Stimulated activated CD8-positive, alpha-beta memory T cell treated with anti-CD3 and anti-CD28 coated beads, Interleukin-7, amount 100 ng/mL, for 4 hours (primary cell): ENCODE measurements around the gene SYNE3.
A peak's percentile ranks its signal among the peaks of the same experiment; 100 is the strongest.

Source experiments
- DNase-seq, 2 donors: peaks; one replicate each; pipeline ENCODE4 v3.0.0-alpha.2; 2020; ENCODE audit warnings: low read depth in 2 of 2

SYNE3 gene

DNA sequence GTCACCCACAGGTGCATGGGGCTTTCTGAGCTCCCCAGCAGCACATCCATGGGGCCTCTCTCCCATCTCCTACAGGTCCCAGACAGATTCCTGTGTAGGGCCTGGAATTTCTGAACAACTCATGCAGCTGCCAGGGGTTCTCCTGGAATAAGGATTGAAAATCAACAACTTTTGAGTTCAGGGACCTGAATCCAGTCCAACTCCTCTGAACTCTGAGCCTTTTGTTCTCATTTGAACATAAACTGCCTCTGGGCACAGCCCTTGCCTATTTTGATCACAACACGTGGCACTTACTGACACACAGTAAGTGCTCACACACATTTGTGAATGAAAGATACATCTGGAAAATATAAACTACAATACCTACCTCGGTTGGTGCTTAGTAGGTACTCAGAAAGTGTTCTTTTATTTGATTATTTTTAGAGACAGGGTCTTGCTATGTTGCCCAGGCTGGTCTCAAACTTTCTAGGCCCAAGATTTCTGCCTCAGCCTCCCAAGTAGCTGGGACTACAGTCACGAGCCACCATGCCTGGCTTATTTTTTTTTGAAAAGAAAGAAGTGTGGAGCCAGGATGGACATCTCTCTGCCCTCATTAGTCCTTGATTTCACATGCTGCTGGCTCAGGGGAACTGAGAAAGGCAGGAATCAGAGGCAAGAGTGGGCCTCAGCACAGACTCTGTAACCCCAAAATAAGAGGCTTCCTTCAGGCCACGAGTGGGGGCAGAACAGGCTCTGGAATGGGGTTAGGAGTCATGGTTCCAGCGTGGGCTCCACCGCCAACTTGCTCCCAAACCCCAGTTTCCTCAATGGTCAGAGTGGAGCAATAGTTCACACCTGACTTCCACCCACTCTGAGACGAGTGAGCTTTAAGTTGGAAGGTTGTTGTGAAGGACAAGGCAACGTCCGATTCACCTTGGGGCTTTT is 27.0 kb downstream of the SYNE3 start:
- DNase-seq: no peak

DNA sequence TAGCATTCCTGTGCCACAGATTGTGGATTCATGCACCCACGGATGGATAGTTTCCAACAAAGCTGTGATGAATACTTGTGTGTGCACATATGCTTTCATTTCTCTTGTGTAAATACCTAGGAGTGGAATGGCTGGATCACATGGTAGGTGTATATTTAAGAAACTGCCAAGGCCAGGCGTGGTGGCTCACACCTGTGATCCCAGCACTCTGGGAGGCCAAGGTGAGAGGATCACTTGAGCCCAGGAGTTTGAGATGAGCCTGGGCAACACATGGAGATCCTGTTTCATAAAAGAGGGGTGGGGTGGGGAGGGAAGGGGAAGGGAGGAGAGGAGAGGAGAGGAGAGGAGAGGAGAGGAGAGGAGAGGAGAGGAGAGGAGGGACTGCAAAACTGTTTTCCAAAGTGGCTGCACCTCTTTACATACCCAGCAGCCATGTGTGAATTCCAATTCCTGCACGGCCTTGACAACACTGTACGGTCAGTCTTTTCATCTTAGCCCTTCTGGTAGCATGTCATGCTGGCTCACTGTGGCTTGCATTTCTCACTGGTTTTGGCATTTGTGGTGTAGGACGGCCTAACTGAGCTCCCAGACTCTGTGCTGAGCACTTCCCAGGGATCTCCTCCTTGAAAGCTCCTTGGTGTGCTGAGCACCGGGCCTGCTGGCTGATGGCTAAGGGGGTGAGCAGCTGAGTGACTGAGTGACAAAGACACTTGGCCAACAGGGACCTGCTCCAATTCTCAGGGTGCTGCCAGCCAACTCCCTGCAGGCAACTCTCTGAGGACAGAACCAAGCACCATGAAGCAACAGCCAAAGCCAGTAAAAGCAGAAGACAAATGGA is 27.9 kb downstream of the SYNE3 start:
- no peak for DNase-seq

DNA sequence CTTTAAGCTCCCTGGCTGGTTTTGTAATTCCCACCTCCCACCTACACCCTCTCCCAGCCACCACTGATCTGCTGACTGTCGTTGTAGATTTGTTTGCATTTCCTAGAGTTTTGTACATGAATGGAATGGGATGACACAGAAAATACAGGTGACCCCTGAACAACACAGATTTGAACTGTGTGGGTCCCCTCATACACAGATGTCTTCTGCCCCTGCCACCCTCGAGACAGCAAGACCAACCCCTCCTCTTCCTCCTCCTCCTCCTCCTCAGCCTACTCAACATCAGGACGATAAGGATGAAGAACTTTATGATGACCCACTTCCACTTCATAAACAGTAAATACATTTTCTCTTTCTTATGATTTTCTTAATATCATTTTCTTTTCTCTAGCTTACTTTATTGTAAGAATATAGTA is 28.8 kb downstream of the SYNE3 start:
- DNase-seq: no peak

DNA sequence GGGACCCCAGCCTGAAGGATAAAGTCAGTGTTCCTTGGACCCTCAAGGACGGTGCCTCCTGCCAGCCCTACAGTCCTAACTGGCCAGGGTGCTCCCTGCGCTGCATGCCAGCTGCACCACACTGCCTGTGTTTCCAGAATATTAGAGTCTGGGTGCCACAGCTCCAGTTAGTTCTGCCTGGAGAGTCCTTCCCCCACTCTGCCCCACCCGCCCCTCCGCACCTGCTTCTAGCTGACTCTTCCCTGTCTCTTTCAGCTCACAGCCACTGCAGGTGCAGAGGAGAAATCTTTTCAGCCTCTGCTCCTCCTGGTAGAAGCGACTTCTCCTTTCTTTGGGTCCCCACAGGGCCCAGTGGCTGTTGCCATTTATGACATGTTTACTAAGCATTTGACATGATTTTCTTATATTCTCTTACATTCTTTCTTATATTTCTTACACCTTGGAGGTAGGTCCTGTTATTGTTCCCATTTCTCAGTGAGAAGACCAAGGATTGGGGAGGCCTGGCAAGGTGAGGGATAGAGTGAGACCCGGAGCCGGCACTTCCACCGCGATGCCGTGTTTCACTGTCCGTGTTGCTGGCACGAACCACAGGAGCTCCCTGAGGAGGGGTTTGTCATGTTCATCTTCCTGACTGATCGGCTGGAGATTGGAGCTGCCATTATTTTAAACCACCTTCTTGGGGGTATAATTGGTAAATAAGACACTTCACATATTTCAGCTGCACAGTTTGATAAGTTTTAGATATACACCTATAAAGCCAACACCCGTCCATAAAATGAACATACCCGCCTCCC is 29.4 kb downstream of the SYNE3 start:
- DNase-seq: no peak

DNA sequence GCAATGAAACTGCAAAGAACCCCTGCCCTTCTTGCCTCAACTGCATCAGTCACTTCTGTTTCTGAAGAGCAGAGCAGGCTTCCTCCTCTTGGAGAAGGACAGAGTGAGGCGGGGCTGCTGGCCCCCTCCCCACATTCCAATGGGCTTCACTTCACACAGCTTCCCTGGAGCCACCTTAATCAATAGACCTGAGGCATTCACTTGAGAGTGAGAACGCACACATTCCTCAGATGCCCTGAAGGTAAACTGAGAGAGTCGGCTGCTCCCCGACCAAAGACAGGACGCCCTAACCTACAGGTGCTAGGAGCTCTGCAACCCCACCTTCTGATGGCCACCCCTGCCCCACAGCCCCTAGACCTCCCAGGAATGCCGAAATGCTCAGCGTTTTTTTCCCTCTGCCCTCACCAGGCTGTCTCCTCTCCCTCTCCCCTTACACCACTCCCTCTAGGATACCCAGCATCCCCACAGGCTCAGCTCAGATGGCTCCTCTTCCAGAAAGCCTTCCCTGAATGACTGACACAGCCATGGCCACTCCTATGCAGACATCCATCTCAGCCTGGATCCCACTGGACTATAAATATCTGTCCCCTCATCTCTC is 31.1 kb downstream of the SYNE3 start:
- DNase-seq: no peak

DNA sequence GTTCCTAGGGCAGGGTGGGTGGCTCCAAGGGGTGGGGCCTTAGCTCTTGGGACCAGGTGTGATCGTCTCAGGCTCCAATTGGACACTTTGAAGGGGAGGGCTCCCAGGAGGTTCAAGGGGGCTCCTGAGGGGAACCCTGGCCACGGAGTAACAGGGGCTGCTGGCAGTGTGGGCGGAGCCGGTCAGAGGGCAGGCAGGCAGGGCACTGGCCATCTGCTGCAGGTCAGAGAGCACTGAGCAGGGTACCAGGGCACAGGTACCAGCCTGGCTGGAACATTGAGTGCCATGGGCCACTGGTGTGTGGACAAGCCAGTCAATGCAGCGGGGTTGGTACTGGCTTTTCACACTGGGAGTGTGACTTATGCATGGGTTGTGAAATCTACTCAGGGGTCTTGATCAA is 32.2 kb downstream of the SYNE3 start:
- no peak for DNase-seq

DNA sequence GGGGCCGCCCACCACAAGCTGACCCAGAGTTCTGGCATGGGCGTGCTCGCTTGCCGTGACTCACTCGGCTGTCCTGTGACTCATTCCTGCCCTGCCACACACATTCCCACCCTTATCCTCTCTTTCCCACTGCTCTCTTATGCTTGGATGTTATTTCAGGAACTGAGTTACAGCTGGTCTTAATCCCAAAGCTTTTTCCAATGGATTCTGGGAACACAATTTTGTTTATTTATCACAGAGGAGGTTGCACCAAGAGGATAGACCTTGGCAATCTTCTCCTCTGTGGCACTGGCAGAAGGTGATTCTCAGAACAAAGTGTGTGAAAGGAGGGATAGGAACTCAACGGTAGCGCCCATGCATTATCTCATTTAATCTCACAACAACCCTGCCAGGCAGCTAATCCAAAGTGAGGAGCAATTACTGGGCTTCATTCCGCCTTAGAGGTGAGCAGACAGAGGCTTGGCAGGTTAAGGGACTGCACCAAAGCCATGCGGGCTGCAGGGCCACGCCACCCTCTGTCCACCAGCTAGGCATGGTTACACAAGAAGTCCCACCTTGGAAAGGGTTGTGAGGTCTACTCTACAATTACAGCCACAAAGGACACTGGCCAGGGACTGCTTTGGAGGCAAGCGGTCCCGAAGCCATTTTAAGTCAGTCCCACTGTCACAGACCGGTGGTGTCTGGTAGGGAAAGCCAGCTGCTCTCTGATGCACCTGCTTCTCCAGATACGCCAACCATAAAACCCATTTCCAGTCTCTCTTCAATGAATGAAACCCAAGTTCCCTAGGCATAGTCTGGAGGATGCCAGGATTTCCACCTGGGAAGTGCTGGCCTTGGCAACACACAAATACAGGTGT is 32.9 kb downstream of the SYNE3 start:
- DNase-seq: no peak

DNA sequence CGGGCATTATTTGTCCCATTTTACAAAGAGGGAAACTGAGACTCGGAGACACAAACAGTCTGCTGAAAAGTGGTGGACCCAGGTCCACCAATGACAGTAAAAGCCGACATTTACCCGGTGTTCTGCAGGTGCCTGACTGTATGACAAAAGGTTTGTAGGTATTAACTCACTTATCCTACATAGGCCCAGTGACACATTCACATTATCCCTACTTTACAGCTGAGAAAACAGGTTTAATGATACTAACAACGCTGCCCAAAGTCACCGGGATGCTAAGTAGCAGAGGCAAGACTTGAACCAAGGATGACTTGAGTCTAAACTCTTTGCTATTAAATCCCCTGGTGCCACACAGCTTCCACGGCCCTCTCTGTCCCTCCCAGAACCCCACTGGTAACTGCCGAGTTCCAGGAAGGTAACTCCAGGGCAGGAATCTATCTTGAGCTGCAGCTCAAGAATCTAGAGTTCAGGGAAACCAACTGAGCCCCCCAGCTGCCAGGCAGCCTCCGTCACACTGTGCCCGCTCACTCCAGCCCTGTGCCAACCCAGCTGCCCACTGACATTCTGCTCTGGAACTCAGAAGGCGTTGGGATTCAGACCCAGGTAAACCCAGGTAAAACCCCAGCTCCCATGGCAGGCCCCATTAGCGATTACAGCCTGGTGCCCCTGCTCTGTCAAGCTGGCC is 33.7 kb downstream of the SYNE3 start:
- no peak for DNase-seq

DNA sequence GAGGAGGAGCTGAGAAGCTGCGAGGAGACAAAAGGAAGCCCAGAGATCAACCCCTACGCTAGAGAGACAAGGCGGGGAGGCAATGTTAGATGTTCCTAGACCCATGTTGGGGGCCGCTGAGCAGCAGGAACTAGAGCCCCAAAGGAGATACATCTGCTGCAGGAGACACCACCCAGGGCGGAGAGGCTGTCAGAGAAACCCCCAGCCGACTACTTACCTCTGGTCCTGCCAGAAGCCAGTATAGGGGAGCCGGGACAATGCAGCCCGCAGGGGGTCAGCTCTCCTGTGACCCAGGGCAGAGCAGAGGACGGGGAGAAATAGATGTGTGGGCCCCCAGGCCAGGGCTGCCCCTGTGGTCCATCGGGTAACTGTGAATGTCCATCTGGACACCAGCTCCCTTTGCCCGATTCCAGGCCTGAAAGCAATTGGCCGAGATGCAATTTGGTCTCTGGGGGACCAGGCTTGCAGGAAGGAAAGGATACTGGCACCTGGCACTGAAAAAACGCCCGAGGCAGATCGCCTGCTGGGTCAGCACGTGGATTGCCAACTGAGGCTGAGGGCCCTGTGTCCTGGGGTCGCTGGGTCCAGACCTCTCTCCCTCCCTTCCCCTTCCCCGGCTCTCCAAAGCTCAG is 34.9 kb downstream of the SYNE3 start:
- no peak for DNase-seq

DNA sequence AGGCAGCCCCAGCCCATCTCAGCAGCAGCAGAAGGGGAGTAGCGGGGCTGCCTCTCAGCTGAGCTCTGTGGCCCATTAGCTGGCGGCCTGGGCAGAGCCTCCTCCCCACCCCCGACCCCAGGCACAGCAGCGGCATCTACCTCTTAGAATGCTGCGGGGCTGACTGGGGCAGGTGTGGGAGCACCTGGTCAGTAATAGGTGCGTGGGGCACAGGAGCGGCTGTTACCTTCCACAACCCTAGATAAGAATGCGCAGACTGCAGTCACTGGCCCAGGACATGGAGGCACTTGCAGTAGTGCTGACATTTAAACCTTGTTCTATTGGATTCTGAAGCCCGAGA is 35.6 kb downstream of the SYNE3 start:
- DNase-seq: no peak

DNA sequence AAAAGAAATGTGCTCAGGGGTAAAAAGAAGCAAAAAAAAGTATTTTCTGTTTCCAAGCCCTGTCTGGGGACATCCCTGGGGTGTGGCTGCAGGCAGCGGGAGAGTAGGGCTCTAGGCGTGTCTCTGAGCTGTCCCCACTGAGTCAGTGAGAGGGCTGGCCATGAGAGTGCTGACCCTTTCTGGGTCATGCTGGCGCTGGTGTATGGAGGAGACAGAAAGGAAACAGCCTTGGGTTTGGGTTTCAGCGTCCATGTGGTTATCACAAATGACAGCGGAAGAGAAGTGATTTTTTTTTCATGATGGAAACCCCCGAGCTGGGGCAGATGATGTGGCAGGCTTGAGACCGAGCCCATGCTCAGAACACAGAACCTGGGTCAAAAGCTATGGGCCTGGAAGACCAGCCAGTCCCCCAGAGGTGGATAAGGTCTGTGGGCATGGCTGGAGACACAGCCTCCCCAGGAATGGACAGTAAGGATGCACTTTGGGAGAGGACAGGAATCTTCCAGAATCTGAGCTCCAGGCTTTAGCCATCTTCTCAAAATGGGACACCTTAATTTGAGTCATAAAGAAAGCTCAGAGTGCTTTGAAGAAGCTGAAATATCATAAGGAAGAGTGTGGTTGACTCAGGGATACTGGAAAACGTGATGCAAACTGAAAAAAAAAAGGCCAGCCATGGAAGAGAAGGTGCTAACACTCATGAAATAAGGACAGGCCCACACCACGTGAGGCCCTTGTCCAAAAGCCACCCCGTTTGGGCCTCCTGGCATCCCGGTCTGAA is 36.2 kb downstream of the SYNE3 start:
- DNase-seq: peak; percentile 11 to 28

DNA sequence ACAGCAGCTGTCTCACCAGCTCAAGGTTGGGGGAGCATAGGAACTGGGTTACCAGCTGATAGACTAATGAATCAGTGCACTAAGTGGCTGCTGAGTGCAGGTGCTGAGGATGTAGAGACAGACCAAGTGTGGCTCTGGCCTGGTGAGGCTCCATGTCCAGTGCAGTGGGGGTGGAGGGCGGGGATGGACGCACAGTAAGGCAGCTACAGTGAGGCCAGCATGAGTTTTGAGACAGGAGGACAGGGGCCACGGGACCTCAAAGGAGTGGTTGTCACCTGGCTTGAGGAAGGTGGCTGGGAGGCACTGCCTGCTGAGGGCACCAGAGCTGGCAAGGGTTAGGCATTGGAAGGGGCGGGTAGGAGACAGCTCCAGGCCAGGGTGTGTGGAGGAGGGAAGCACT is 37.0 kb downstream of the SYNE3 start:
- no peak for DNase-seq

DNA sequence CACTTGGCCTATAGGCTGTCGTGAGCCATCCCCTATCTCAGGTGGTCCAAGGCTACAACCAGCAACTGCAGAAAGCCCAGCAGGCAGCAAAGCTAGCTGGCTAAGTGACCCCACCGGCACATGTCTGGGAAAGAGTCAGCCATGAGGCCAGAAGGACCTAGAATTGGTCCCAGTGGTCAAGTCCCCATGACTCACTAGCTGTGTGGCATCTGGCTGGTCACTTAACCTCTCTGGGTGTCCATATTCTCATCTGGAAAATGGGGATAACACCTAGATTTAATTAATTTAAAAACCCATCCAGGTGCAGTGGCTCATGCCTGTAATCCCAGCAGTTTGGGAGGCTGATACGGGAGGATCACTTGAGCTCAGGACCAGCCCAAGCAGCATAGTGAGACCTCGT is 37.6 kb downstream of the SYNE3 start:
- no peak for DNase-seq

DNA sequence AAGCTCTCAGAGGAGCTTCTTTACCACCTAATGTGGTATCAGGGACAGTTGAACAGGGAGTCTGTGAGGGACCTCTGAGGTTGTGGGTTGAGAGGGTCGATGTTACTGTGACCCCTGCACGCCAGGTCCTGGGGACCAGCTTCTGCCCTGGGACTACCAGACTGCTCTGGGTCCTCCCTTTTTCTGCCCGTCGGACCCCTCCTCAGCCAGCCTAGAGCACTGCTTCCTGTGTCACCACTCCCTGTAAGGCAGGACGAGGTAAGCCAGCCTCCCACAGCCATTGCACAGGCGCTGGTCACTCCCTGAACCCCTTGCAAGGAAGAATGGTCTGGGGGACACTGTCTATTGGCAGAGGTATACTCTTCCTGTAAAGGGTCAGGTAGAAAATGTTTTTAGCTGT is 38.1 kb downstream of the SYNE3 start:
- no peak for DNase-seq

DNA sequence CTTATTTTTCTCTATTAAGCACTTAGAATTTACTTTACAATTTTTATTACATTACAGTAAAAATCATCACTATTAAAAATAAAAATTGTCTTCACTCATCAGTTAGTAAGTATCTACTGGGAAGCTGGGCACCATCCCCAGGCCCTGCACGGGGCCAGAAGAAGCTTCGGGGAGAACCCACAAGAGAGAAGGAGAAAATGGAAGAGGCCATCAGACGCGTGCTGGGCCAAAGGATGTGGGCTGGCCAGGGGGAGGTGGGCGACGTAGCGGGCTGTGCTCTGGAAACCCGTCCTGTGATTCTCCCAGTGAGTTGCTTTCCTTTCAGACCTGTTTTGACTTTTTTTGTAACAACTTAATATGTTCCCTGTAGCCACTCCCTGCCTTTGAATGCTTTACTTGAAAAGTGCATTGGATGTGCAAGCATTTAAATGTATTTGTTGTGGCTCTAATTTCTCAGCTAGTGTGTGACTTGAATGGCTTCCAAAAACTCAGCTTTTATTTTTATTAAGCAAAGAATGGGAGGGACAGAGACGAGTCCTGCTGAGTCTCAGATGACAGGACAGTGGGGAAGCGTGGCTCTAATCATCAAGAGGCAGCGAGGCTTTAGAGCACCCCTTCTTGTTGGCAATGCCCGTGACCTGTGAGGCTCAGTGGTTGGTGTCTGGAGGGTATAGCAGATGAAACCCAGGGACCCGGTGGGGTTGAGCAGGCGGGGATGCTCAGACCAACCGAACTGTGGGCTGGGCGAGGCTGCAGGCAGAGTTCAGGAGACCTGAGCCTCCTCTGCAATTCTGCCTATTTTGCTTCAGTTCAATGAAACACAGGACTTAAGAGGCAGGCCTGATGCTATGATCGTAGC is 38.8 kb downstream of the SYNE3 start:
- DNase-seq: no peak

DNA sequence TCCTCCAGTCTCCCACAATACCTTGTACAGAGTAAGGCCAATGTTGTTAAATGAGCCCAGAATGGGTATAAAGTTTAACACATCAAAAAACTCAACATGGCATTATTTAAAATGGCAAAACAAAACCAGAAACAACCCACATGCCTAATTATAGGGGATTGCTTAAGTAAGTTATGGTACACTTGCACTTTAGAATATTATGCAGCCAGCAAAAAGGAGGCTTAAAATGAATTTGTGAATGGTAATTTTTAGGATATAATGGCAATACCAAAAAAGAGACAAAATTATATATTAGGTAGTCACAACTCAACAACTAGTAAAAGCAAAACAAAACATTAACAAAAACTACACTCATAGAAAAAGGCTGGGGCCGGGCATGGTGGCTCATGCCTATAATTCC is 39.7 kb downstream of the SYNE3 start:
- DNase-seq: no peak

DNA sequence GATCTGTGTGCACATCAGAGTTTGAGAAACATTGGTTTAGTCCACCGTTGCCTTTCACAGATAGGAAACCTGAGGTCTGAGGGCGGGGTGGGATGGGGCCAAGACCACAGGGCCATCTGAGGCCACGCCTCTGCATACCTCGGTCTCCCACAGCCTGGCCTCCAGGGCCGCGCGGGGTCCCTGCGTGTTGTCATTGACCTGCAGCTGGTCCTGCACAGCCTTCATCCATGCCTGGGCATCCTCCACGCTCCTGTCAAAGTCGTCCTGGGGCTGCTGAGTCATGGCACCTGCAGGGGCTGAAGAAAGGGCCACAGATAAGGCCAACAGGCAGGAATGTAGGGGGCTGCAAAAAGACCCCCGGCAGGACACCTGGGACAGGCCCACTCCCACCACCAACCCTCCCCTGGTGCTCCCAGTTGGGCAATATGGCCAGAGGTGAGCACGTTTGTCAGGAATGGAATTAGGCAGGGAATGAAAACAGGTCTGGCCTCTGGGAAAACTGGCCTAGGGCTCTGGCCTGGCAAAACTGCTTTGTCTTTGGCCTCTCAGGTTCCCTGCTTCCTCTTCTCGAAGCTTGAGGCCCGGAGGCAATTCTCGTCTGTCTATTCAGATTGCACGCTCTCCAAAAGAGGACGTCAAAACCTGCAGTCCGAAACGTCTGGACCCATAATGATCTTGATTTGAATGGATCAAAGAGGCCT is 40.8 kb downstream of the SYNE3 start:
- DNase-seq: no peak
